ENCODE data around the gene MAP7.

DNA sequence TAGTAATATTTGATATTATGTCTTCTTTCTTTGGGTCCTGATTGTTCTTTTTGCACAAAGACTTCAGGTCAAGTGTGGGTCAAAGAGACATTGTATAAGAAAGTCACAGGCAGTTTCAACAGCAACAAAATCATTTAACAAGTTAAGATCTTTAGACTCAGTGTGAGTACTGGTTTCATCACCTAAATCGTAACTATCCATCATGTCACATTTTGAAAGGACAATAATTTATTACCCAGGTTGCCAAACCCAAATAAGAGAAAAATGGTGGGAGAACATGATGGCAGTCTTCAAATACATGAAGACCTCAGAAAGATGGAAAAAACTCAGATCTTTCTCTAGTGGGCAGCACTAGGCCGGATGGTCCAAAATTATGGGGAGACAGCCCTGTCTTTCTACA is 205.1 kb downstream of the MAP7 start:
- no peak for TF ChIP-seq CTCF (IDR thresholded peaks at IDR 0.05; ENCODE audit: low read depth, low read length, poor library complexity, severe bottlenecking)
- no peak for TF ChIP-seq EZH2phosphoT487 (IDR thresholded peaks at IDR 0.05; ENCODE audit: borderline replicate concordance, low read length)

Data from DOHH2 (cell line).